Measurements from ENCODE around the gene ABCB11. TPM values are rescaled to one million over a fixed set of nuclear protein-coding genes. Genes with fewer than 3 reads are reported as not detected.

Gene ABCB11
- total and polyA plus RNA-seq, 9 of the 15 experiments (the other 6 are each of a cell fraction or from before 2014, with no cell fraction given) = 0.04 to 0.51 (median 0.10) TPM; not detected in 1

GRCh38 chr2:169050476-169051240 is 19.5 kb upstream of the ABCB11 start (continued):
- no peak for TF ChIP-seq RNF219 (CRISPR knock-in tag; IDR thresholded peaks at IDR 0.05)
- TF ChIP-seq MBD2 (IDR thresholded peaks at IDR 0.05; ENCODE audit: borderline replicate concordance, low read depth) = peak; percentile 60; the same call in 1 of the 2 replicates
- no peak for TF ChIP-seq PTTG1 (tag; IDR thresholded peaks at IDR 0.05; ENCODE audit: low read depth)
- TF ChIP-seq ZNF280A (IDR thresholded peaks at IDR 0.05; ENCODE audit: low read depth, partially characterized antibody) = no peak
- no peak for TF ChIP-seq SREBF2 (CRISPR knock-in tag; IDR thresholded peaks at IDR 0.05)
- TF ChIP-seq NFIC (IDR thresholded peaks at IDR 0.05) = peak; percentile 66
- no peak for TF ChIP-seq ZNF12 (CRISPR knock-in tag; IDR thresholded peaks at IDR 0.05)
- TF ChIP-seq ZNF143 (CRISPR knock-in tag; IDR thresholded peaks at IDR 0.05) = no peak
- TF ChIP-seq ZBTB7A (IDR thresholded peaks at IDR 0.05; ENCODE audit: borderline replicate concordance, control insufficient read depth, low read depth, low read length) = no peak
- no peak for TF ChIP-seq ZC3H4 (CRISPR knock-in tag; IDR thresholded peaks at IDR 0.05; ENCODE audit: borderline replicate concordance)
- TF ChIP-seq NFIX (CRISPR knock-in tag; IDR thresholded peaks at IDR 0.05; ENCODE audit: low read depth) = no peak
- TF ChIP-seq BRD4 (IDR thresholded peaks at IDR 0.05) = no peak
- no peak for TF ChIP-seq BRD9 (IDR thresholded peaks at IDR 0.05; ENCODE audit: low read depth, partially characterized antibody)
- no peak for TF ChIP-seq SMC3 (conservative IDR thresholded peaks at IDR 0.05; ENCODE audit: insufficient read depth, low read depth, low read length)
- TF ChIP-seq RBM25 (IDR thresholded peaks at IDR 0.05; ENCODE audit: low read depth, low read length, severe bottlenecking) = no peak
- no peak for TF ChIP-seq SREBF1 (IDR thresholded peaks at IDR 0.05; ENCODE audit: borderline replicate concordance, low read depth, low read length)
- TF ChIP-seq KAT7 (CRISPR knock-in tag; IDR thresholded peaks at IDR 0.05; ENCODE audit: borderline replicate concordance) = no peak
- TF ChIP-seq RUNX1 (IDR thresholded peaks at IDR 0.05; ENCODE audit: low read depth) = no peak
- TF ChIP-seq ZNF140 (CRISPR knock-in tag; IDR thresholded peaks at IDR 0.05) = no peak
- TF ChIP-seq CAMTA2 (CRISPR knock-in tag; conservative IDR thresholded peaks at IDR 0.05) = no peak
- TF ChIP-seq ZNF197 (CRISPR knock-in tag; IDR thresholded peaks at IDR 0.05; ENCODE audit: low read depth) = no peak
- TF ChIP-seq ZNF707 (CRISPR knock-in tag; conservative IDR thresholded peaks at IDR 0.05) = no peak
- no peak for TF ChIP-seq PHF21A (IDR thresholded peaks at IDR 0.05; ENCODE audit: borderline replicate concordance, low read depth)
- TF ChIP-seq CREBBP (IDR thresholded peaks at IDR 0.05; ENCODE audit: low read depth, low read length) = no peak
- TF ChIP-seq SRSF7 (optimal IDR thresholded peaks at IDR 0.05; ENCODE audit: low read depth, low read length) = no peak
- TF ChIP-seq E2F3 (CRISPR knock-in tag; IDR thresholded peaks at IDR 0.05) = no peak
- TF ChIP-seq NFATC3 (IDR thresholded peaks at IDR 0.05) = no peak
- no peak for TF ChIP-seq TSC22D4 (tag; IDR thresholded peaks at IDR 0.05)
